Caco-2 (cell line): Measurements from ENCODE around the gene MKX. TPM values are rescaled to one million over a fixed set of nuclear protein-coding genes. Genes with fewer than 3 reads are reported as not detected.

Source experiments
- BruUV-seq: library from RNA; stranded (reverse); fragments of 400-500 nt; replicated peaks from 2 replicates; lab custom pipeline; 2021; lab: Mats Ljungman, UMichigan
- CTCF ChIA-PET: fragments of 300-600 bp; sonication (Branson Sonifier 250); formaldehyde crosslinking; loops from one replicate; lab custom pipeline; 2022; ENCODE audit warnings: antibody characterized with exemption; lab: Charles Lee
- POLR2A ChIA-PET: fragments of 300-600 bp; sonication (Branson Sonifier 250); formaldehyde crosslinking; loops from one replicate; lab custom pipeline; 2022; ENCODE audit warnings: antibody characterized with exemption; lab: Charles Lee
- DNase-seq, 2 experiments: peaks; one replicate each; pipeline versions ENCODE4 v3.0.0 to v3.0.0-alpha.2; 2020 to 2022
- H3K27me3 ChIP-seq: replicated peaks from 2 replicates; pipeline ENCODE4 v1.6.0; 2011; ENCODE audit warnings: low read length; ENCODE audit not compliant: control insufficient read depth, insufficient read depth
- H3K36me3 ChIP-seq: 2 replicates; pipeline ENCODE4 v1.5.1; 2011; ENCODE audit warnings: low read length; ENCODE audit not compliant: control insufficient read depth, insufficient read depth
- H3K4me1 ChIP-seq: fragments of 250-450 bp; sonication (Bioruptor Pico); 2 replicates; pipeline ENCODE4 v1.5.1; 2020; ENCODE audit warnings: mild to moderate bottlenecking
- H3K4me3 ChIP-seq: 2 replicates; pipeline ENCODE4 v1.5.1; 2011; ENCODE audit warnings: low read depth, mild to moderate bottlenecking, control low read depth, low read length
- H3K9me3 ChIP-seq: fragments of 250-450 bp; sonication (Bioruptor Pico); 2 replicates; pipeline ENCODE4 v1.5.1; 2020; ENCODE audit warnings: mild to moderate bottlenecking, moderate library complexity
- H3K27ac Mint-ChIP-seq: one replicate; pipeline ENCODE4 v1.8.0; 2022; ENCODE audit warnings: mixed read lengths; ENCODE audit not compliant: unreplicated experiment
- H3K27me3 Mint-ChIP-seq: one replicate; pipeline ENCODE4 v1.8.0; 2022; ENCODE audit warnings: mixed read lengths; ENCODE audit not compliant: insufficient read depth, unreplicated experiment
- H3K36me3 Mint-ChIP-seq: one replicate; pipeline ENCODE4 v1.8.0; 2022; ENCODE audit warnings: mild to moderate bottlenecking, mixed read lengths; ENCODE audit not compliant: insufficient read depth, unreplicated experiment
- H3K4me1 Mint-ChIP-seq: one replicate; pipeline ENCODE4 v1.8.0; 2022; ENCODE audit warnings: low read depth, mixed read lengths; ENCODE audit not compliant: unreplicated experiment
- H3K4me3 Mint-ChIP-seq: one replicate; pipeline ENCODE4 v1.8.0; 2022; ENCODE audit warnings: mild to moderate bottlenecking, moderate library complexity, mixed read lengths; ENCODE audit not compliant: unreplicated experiment
- H3K9me3 Mint-ChIP-seq: one replicate; pipeline ENCODE4 v1.8.0; 2022; ENCODE audit warnings: mixed read lengths; ENCODE audit not compliant: unreplicated experiment
- CTCF ChIP-seq, 2 experiments: fragments of 200-600 bp in 1 of 2; IDR thresholded peaks; 1 replicate in 1 of 2; 2 replicates in 1 of 2; pipeline versions ENCODE4 v1.5.1 to v1.8.0; 2011 to 2022; ENCODE audit warnings: antibody characterized with exemption in 1 of 2, control low read depth in 1 of 2, inconsistent platforms in 1 of 2, low read depth in 1 of 2, low read length in 1 of 2, mild to moderate bottlenecking in 1 of 2, moderate library complexity in 1 of 2; ENCODE audit not compliant: insufficient read depth in 1 of 2, severe bottlenecking in 1 of 2, unreplicated experiment in 1 of 2
- intact Hi-C: fragments of 100-400 bp; cut with micrococcal nuclease; formaldehyde crosslinking; loops from one replicate; pipeline ENCODE4 v1.10.0; 2022; ENCODE audit not compliant: unreplicated experiment
- total RNA-seq: library from RNA; stranded (reverse); gene quantifications from 2 replicates; pipeline ENCODE4 v1.2.3, GENCODE V29; 2022

The MKX gene
- total RNA-seq, 1 experiment from 2014 or later, result 0.64 TPM

- no peaks in the 10 kb centered on the region for H3K36me3 ChIP-seq
- no peaks in the 10 kb centered on the region for H3K36me3 Mint-ChIP-seq
- no peak overlapping the region for H3K27ac Mint-ChIP-seq
- TF ChIP-seq CTCF (IDR thresholded peaks at IDR 0.05; ENCODE audit: insufficient read depth in 1 of 2, low read depth in 1 of 2, low read length in 1 of 2, severe bottlenecking in 1 of 2, unreplicated experiment in 1 of 2), result no peak
- intact Hi-C loops, result no loop called here
- no peaks in the 10 kb centered on the region for H3K4me1 Mint-ChIP-seq
- no peak for DNase-seq
- no peaks in the 10 kb centered on the region for H3K9me3 ChIP-seq
- CTCF ChIA-PET, result no interaction called here
- BruUV-seq, result no TSS peak
- no peak overlapping the region for H3K4me3 Mint-ChIP-seq
- no peaks in the 10 kb centered on the region for H3K4me1 ChIP-seq
- H3K4me3 ChIP-seq, result no peak overlapping the region
- POLR2A ChIA-PET, result no interaction called here
- H3K27me3 ChIP-seq, result 0 out of 2 replicates have a peak, but pooled peaks cover under 1% of the 10 kb centered on the region
- no peaks in the 10 kb centered on the region for H3K9me3 Mint-ChIP-seq
- H3K27me3 Mint-ChIP-seq, result peaks cover 28% of the 10 kb centered on the region
Observed at GRCh38 chr10:27720529-27720928, 25.1 kb downstream of the MKX start.

- intact Hi-C loops, result no loop called here
- no peak for TF ChIP-seq CTCF (IDR thresholded peaks at IDR 0.05; ENCODE audit: insufficient read depth in 1 of 2, low read depth in 1 of 2, low read length in 1 of 2, severe bottlenecking in 1 of 2, unreplicated experiment in 1 of 2)
Observed at GRCh38 chr10:27719052-27719451, 26.6 kb downstream of the MKX start.

GRCh38 chr10:27717861-27718260, 27.8 kb downstream of the MKX start:
- CTCF ChIA-PET, result no interaction called here
- H3K9me3 ChIP-seq, result no peaks in the 10 kb centered on the region
- H3K36me3 Mint-ChIP-seq, result no peaks in the 10 kb centered on the region
- H3K27ac Mint-ChIP-seq, result no peak overlapping the region
- peaks cover 1% of the 10 kb centered on the region; the same call in 1 of the 2 replicates for H3K27me3 ChIP-seq
- no peaks in the 10 kb centered on the region for H3K4me1 Mint-ChIP-seq
- H3K4me3 ChIP-seq, result no peak overlapping the region
- no peak overlapping the region for H3K4me3 Mint-ChIP-seq
- no peaks in the 10 kb centered on the region for H3K36me3 ChIP-seq
- H3K27me3 Mint-ChIP-seq, result peaks cover 32% of the 10 kb centered on the region
- BruUV-seq, result no TSS peak
- POLR2A ChIA-PET, result no interaction called here
- intact Hi-C loops, result no loop called here
- H3K9me3 Mint-ChIP-seq, result no peaks in the 10 kb centered on the region
- no peaks in the 10 kb centered on the region for H3K4me1 ChIP-seq
- no peak for TF ChIP-seq CTCF (IDR thresholded peaks at IDR 0.05; ENCODE audit: insufficient read depth in 1 of 2, low read depth in 1 of 2, low read length in 1 of 2, severe bottlenecking in 1 of 2, unreplicated experiment in 1 of 2)
- DNase-seq, result no peak

More at GRCh38 chr10:27719052-27719451, 26.6 kb downstream of the MKX start:
- Histone ChIP-seq H3K36me3 (no peaks in the 10 kb centered on the region), H3K4me1 (no peaks in the 10 kb centered on the region), H3K4me3 (no peak overlapping the region), H3K27me3 (peaks cover 1% of the 10 kb centered on the region; the same call in 1 of the 2 replicates), H3K9me3 (no peaks in the 10 kb centered on the region)
- DNase-seq, result no peak
- POLR2A ChIA-PET, result no interaction called here
- Mint-ChIP-seq H3K4me3 (no peak overlapping the region), H3K27ac (no peak overlapping the region), H3K36me3 (no peaks in the 10 kb centered on the region), H3K27me3 (peaks cover 24% of the 10 kb centered on the region), H3K9me3 (no peaks in the 10 kb centered on the region), H3K4me1 (no peaks in the 10 kb centered on the region)
- CTCF ChIA-PET, result no interaction called here
- no TSS peak for BruUV-seq
